Bronchial epithelial cell (primary cell): ENCODE data around the gene STX5. TPM values are rescaled to one million over a fixed set of nuclear protein-coding genes. Genes with fewer than 3 reads are reported as not detected.
"Not testable (repeated sequence)": the region's sequence is repeated elsewhere in the genome, so short reads cannot be mapped to it uniquely, and the experiment has no call there.

Experiments
- DNase-seq: peaks from one replicate; pipeline ENCODE4 v3.0.0-alpha.2; 2010; ENCODE audit warnings: low read depth
- FAIRE-seq: peaks from 2 replicates; lab custom pipeline; 2011; peaks lifted over from hg19 to GRCh38; lab: Jason Lieb, UNC
- H3K27me3 ChIP-seq: 2 replicates; pipeline ENCODE4 v1.5.1; 2011; ENCODE audit warnings: low read length; ENCODE audit not compliant: control insufficient read depth, insufficient read depth
- H3K36me3 ChIP-seq: 2 replicates; pipeline ENCODE4 v1.5.1; 2011; ENCODE audit warnings: low read length; ENCODE audit not compliant: control insufficient read depth, insufficient read depth
- H3K4me3 ChIP-seq: 2 replicates; pipeline ENCODE4 v1.5.1; 2011; ENCODE audit warnings: mild to moderate bottlenecking, low read depth, low read length, control low read depth
- total RNA-seq: library from RNA; depleted of rRNA; stranded (reverse); fragments of >200 nt; gene quantifications from 2 replicates; pipeline ENCODE4 v1.2.1, GENCODE V29; 2014
- TF ChIP-seq, protein P1 (sequence below): IDR thresholded peaks from 2 replicates; pipeline ENCODE4 v1.5.1; 2011; ENCODE audit warnings: mild to moderate bottlenecking, moderate library complexity, low read length, control low read depth, inconsistent platforms; ENCODE audit not compliant: insufficient read depth, severe bottlenecking

STX5 gene
- total RNA-seq, 1 donor from 2014 or later: 31.3 TPM

DNA sequence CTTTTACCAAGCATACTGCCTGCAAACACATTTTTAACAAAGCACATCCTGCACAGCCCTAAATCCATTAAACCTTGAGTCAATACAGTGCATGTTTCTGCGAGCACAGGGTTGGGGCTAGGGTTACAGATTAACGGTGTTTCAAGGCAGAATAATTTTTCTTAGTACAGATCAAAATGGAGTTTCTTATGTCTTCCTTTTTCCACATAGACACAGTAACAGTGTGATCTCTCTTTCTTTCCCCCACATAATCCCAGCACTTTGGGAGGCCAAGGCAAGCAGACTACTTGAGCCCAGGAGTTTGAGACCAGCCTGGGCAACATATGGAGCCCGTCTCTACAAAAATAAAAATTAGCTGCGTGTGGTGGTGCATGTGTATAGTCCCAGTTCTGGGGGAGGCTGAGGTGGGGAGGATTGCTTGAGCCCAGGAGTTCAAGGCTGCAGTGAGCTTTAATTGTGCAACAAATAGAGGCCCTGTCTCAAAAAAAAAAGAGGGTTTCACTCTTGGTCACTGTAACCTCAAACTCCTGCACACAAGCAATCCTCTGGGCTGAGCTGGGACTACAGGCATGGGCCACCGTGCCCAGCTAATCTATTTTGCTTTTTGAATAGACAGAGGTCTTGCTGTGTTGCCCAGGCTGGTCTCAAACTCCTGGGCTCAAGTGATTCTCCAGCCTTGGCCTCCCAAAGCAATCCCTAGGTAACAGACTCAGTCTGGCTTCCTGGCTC is 29.1 kb upstream of the STX5 start:
- FAIRE-seq (no peak), DNase-seq (no peak)
- Histone ChIP-seq H3K27me3 (no peaks in the 10 kb centered on the region), H3K4me3 (no peak overlapping the region), H3K36me3 (no peaks in the 10 kb centered on the region)
- TF ChIP-seq, protein P1, sequence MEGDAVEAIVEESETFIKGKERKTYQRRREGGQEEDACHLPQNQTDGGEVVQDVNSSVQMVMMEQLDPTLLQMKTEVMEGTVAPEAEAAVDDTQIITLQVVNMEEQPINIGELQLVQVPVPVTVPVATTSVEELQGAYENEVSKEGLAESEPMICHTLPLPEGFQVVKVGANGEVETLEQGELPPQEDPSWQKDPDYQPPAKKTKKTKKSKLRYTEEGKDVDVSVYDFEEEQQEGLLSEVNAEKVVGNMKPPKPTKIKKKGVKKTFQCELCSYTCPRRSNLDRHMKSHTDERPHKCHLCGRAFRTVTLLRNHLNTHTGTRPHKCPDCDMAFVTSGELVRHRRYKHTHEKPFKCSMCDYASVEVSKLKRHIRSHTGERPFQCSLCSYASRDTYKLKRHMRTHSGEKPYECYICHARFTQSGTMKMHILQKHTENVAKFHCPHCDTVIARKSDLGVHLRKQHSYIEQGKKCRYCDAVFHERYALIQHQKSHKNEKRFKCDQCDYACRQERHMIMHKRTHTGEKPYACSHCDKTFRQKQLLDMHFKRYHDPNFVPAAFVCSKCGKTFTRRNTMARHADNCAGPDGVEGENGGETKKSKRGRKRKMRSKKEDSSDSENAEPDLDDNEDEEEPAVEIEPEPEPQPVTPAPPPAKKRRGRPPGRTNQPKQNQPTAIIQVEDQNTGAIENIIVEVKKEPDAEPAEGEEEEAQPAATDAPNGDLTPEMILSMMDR: no peak

DNA sequence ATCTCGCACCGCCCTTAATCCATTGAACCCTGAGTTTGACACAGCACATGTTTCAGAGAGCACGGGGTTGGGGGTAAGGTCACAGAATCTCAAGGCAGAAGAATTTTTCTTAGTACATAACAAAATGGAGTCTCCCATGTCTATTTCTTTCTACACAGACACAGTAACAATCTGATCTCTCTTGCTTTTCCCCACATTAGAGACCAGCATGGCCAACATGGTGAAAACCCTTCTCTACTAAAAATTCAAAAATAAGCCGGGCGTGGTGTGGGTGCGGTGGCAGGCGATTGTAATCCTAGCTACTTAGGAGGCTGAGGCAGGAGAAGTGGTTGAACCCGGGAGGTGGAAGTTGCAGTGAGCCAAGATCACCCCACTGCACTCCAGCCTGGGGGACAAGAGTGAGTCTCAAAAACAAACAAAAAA is 27.4 kb upstream of the STX5 start:
- FAIRE-seq, H3K36me3 ChIP-seq, DNase-seq, H3K27me3 ChIP-seq, H3K4me3 ChIP-seq: not testable (repeated sequence)

DNA sequence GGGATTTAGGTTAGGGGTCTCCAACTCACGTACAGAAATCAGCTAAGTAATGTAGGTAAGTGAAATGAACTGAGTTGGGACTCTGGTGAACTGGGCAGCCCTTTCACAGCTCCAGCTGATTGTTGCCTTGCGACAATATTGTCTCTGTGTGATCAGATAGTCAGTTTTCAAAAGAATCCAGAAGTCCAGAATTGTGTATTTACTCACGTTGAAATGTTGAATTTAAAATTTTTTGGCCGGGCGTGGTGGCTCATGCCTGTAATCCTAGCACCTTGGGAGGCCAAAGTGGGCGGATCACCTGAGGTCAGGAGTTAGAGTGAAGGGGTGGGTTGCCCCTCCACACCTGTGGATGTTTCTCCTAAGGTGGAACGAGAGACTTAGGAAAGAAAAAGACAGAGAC is 26.4 kb upstream of the STX5 start:
- FAIRE-seq: no peak
- peaks cover 12% of the 10 kb centered on the region for H3K36me3 ChIP-seq
- TF ChIP-seq, protein P1: no peak
- H3K4me3 ChIP-seq: no peak overlapping the region
- H3K27me3 ChIP-seq: no peaks in the 10 kb centered on the region
- no peak for DNase-seq

DNA sequence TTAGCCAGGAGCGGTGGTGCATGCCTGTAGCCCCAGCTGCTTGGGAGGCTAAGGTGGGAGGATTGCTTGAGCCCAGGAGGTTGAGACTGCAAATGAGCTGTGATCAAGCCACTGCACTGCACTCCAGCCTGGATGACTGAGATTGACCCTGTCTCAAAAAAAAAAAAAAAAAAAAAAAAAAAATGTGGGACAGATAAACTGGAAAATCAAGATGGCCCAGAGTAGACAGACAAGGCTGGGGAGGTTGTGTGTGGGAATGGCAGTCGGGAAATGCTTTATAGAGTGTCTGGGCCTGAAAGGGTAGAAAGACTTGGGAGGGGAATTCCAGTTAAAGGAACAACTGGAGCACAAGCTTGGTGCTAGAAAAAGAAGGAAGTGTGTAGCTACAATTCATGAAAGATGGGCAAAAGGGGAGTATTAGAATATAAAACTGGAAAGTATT is 25.7 kb upstream of the STX5 start:
- H3K27me3 ChIP-seq: no peaks in the 10 kb centered on the region
- no peak overlapping the region for H3K4me3 ChIP-seq
- TF ChIP-seq, protein P1: no peak
- peaks cover 17% of the 10 kb centered on the region for H3K36me3 ChIP-seq
- FAIRE-seq: no peak
- peak; percentile 64 for DNase-seq

DNA sequence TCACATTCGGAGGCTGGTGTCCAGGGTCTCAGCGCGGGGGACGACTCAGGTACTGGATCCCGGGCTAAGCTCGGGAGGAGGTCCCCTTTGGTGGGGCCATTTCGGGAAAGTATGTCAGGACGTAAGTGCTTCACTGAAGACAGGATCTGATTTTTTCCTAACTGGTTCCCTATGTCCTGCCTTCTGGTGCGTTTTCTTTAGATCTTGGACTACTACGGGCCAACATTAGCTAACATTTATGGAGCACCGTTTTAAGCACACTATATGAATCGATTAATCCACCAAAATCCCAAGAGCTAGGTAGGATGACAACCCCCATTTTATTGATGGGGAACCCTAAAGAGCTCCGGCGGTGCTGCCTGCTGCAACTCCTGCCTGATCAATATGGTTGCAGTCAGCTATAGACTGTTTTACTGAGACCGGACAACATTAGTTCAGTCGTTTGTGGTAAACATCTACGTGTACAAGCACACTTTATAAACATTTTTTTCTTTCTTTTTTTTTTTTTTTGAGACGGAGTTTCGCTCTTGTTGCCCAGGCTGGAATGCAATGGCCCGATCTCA is 24.6 kb upstream of the STX5 start:
- FAIRE-seq: no peak
- peak overlapping the region; percentile 99 for H3K4me3 ChIP-seq
- H3K36me3 ChIP-seq: peaks cover 21% of the 10 kb centered on the region

More for the DNA sequence above, 24.6 kb upstream of the STX5 start:
- no peaks in the 10 kb centered on the region for H3K27me3 ChIP-seq
- TF ChIP-seq, protein P1: no peak
- no peak for DNase-seq
